HepG2 (cell line): ENCODE data around the gene CHKB. TPM values are rescaled to one million over a fixed set of nuclear protein-coding genes. Genes with fewer than 3 reads are reported as not detected.

Experiments
- ARNTL ChIP-seq: sonication (generic); formaldehyde crosslinking; IDR thresholded peaks from 2 replicates; pipeline ENCODE4 v1.4.0; 2020; ENCODE audit warnings: mild to moderate bottlenecking, missing genetic modification reagents
- DR1 ChIP-seq: sonication (generic); formaldehyde crosslinking; IDR thresholded peaks from 2 replicates; pipeline ENCODE4 v1.8.0; 2021; ENCODE audit warnings: mild to moderate bottlenecking, missing genetic modification reagents, inconsistent platforms
- ELK4 ChIP-seq: sonication (generic); formaldehyde crosslinking; IDR thresholded peaks from 2 replicates; pipeline ENCODE4 v1.9.0; 2021; ENCODE audit warnings: missing genetic modification reagents, borderline replicate concordance
- GATA4 ChIP-seq: sonication (generic); IDR thresholded peaks from 2 replicates; pipeline ENCODE4 v1.6.1; 2016; ENCODE audit warnings: antibody characterized with exemption, low read depth, borderline replicate concordance
- GLMP ChIP-seq: sonication (generic); formaldehyde crosslinking; IDR thresholded peaks from 2 replicates; pipeline ENCODE4 v1.9.0; 2021; ENCODE audit warnings: missing genetic modification reagents, mild to moderate bottlenecking, borderline replicate concordance
- IRF2 ChIP-seq: IDR thresholded peaks from 2 replicates; pipeline ENCODE4 v1.6.1; 2018; ENCODE audit warnings: missing genetic modification reagents, missing compliant biosample characterization
- JDP2 ChIP-seq: sonication (generic); formaldehyde crosslinking; IDR thresholded peaks from 2 replicates; pipeline ENCODE4 v1.8.1; 2022; ENCODE audit warnings: missing genetic modification reagents, borderline replicate concordance
- KLF6 ChIP-seq: IDR thresholded peaks from 2 replicates; pipeline ENCODE4 v1.8.0; 2016; ENCODE audit warnings: missing biosample characterization, missing genetic modification reagents
- MAFK ChIP-seq, 2 experiments: IDR thresholded peaks in 1 of 2; conservative IDR thresholded peaks in 1 of 2; 2 replicates each; pipeline ENCODE4 v1.6.1; 2011; ENCODE audit warnings: improper control_type of control experiment in 2 of 2, low read length in 2 of 2
- MEIS2 ChIP-seq: sonication (generic); formaldehyde crosslinking; IDR thresholded peaks from 2 replicates; pipeline ENCODE4 v1.9.0; 2021; ENCODE audit warnings: mild to moderate bottlenecking, missing genetic modification reagents
- RBM39 ChIP-seq: fragments of 200-400 bp; formaldehyde crosslinking; IDR thresholded peaks from one replicate; pipeline ENCODE4 v1.6.1; 2018; ENCODE audit warnings: antibody characterized with exemption, mild to moderate bottlenecking, low read depth, low read length; ENCODE audit not compliant: poor library complexity, severe bottlenecking
- SAFB2 ChIP-seq: sonication (generic); formaldehyde crosslinking; IDR thresholded peaks from 2 replicates; pipeline ENCODE4 v1.5.1; 2020; ENCODE audit warnings: missing genetic modification reagents, low read depth, mild to moderate bottlenecking, borderline replicate concordance
- TFDP2 ChIP-seq: sonication (generic); formaldehyde crosslinking; IDR thresholded peaks from 2 replicates; pipeline ENCODE4 v1.4.0; 2020; ENCODE audit warnings: missing genetic modification reagents
- ZBTB25 ChIP-seq: IDR thresholded peaks from 2 replicates; pipeline ENCODE4 v1.6.1; 2018; ENCODE audit warnings: missing genetic modification reagents
- ZFP37 ChIP-seq: sonication (generic); formaldehyde crosslinking; IDR thresholded peaks from 2 replicates; pipeline ENCODE4 v1.4.0; 2020; ENCODE audit warnings: missing genetic modification reagents, borderline replicate concordance
- ZNF160 ChIP-seq: sonication (generic); formaldehyde crosslinking; IDR thresholded peaks from 2 replicates; pipeline ENCODE4 v1.8.0; 2022; ENCODE audit warnings: mild to moderate bottlenecking, inconsistent platforms, missing genetic modification reagents
- ZNF180 ChIP-seq: sonication (generic); formaldehyde crosslinking; IDR thresholded peaks from 2 replicates; pipeline ENCODE4 v1.4.0; 2020; ENCODE audit warnings: low read depth, missing genetic modification reagents, borderline replicate concordance
- ZNF280D ChIP-seq: sonication (generic); formaldehyde crosslinking; IDR thresholded peaks from 2 replicates; pipeline ENCODE4 v1.5.1; 2020; ENCODE audit warnings: mild to moderate bottlenecking, missing genetic modification reagents
- ZNF33B ChIP-seq: sonication (generic); formaldehyde crosslinking; IDR thresholded peaks from 2 replicates; pipeline ENCODE4 v1.5.1; 2020; ENCODE audit warnings: mild to moderate bottlenecking, missing genetic modification reagents
- ZNF44 ChIP-seq: sonication (generic); formaldehyde crosslinking; IDR thresholded peaks from 2 replicates; pipeline ENCODE4 v1.5.1; 2020; ENCODE audit warnings: mild to moderate bottlenecking, missing genetic modification reagents
- ZNF839 ChIP-seq: sonication (generic); formaldehyde crosslinking; IDR thresholded peaks from 2 replicates; pipeline ENCODE4 v1.4.0; 2020; ENCODE audit warnings: missing genetic modification reagents, mild to moderate bottlenecking, borderline replicate concordance
- polyA plus RNA-seq, 8 experiments: library from polyadenylated mRNA; depleted of rRNA in 3 of 8; stranded (reverse) in 7 of 8; unstranded in 1 of 8; fragments of >200 nt; fragmentation: Illumina TruSeq in 4 of 8; extraction: Trizol in 4 of 8; gene quantifications; 2 replicates each; pipeline versions ENCODE4 v1.2.1 to v1.2.3, GENCODE V29; 2011 to 2016; ENCODE audit warnings: low read depth in 4 of 8, missing spikeins in 1 of 8, mixed read lengths in 1 of 8; ENCODE audit not compliant: insufficient read depth in 1 of 8
- total RNA-seq, 5 experiments: library from RNA; depleted of rRNA; stranded (reverse); fragments of >200 nt; fragmentation: Illumina TruSeq; extraction: Trizol; gene quantifications; 2 replicates each; pipeline ENCODE4 v1.2.3, GENCODE V29; 2016; ENCODE audit warnings: low read depth in 1 of 5

CHKB gene
- total and polyA plus RNA-seq, 2 of the 13 experiments (the other 11 are each of a cell fraction or from before 2014, with no cell fraction given): 24.5 to 42.7 TPM

- TF ChIP-seq ZNF280D (CRISPR knock-in tag): no peak
- no peak for TF ChIP-seq ELK4
- TF ChIP-seq KLF6 (CRISPR knock-in tag): no peak; the same call in 1 of the 2 replicates
- peak; percentile 13; the same call in 1 of the 2 replicates for TF ChIP-seq SAFB2 (CRISPR knock-in tag)
- TF ChIP-seq ZBTB25 (CRISPR knock-in tag): peak; percentile 89
- TF ChIP-seq RBM39: no peak
- no peak for TF ChIP-seq ZNF839
- TF ChIP-seq ZFP37 (CRISPR knock-in tag): no peak
- TF ChIP-seq GLMP (CRISPR knock-in tag): no peak
- 0 out of 2 replicates have a peak, but pooled peaks have one; percentile 61 for TF ChIP-seq IRF2
- TF ChIP-seq MAFK (conservative IDR thresholded peaks at IDR 0.05 in 1 of 2, IDR thresholded peaks at IDR 0.05 in 1 of 2; ENCODE audit: low read length in 2 of 2): no peak
- TF ChIP-seq ZNF180 (CRISPR knock-in tag): no peak
- no peak for TF ChIP-seq GATA4
- TF ChIP-seq ZNF33B (CRISPR knock-in tag): no peak
- TF ChIP-seq JDP2 (CRISPR knock-in tag): no peak; the same call in 1 of the 2 replicates
- peak; percentile 85 for TF ChIP-seq ZNF160 (CRISPR knock-in tag)
- TF ChIP-seq ARNTL (CRISPR knock-in tag): peak; percentile 59; the same call in 1 of the 2 replicates
- TF ChIP-seq ZNF44 (CRISPR knock-in tag): no peak
- TF ChIP-seq MEIS2: peak; percentile 13; the same call in 1 of the 2 replicates
- peak; percentile 89 for TF ChIP-seq TFDP2 (CRISPR knock-in tag)
- no peak; the same call in 1 of the 2 replicates for TF ChIP-seq DR1 (CRISPR knock-in tag)
Observed at GRCh38 chr22:50529897-50530579, 52.6 kb downstream of the CHKB start, which contains the start of gene TYMP (continued).
